NB4 (cell line): ENCODE data around the gene CFAP99.

Experiments used
- TF ChIP-seq, protein P1 (sequence below): IDR thresholded peaks from one replicate; pipeline ENCODE4 v1.5.1; 2012; ENCODE audit warnings: low read depth, low read length
- TF ChIP-seq, protein P2 (sequence below): IDR thresholded peaks from 2 replicates; pipeline ENCODE4 v1.6.1; 2011; ENCODE audit warnings: low read depth, low read length

DNA sequence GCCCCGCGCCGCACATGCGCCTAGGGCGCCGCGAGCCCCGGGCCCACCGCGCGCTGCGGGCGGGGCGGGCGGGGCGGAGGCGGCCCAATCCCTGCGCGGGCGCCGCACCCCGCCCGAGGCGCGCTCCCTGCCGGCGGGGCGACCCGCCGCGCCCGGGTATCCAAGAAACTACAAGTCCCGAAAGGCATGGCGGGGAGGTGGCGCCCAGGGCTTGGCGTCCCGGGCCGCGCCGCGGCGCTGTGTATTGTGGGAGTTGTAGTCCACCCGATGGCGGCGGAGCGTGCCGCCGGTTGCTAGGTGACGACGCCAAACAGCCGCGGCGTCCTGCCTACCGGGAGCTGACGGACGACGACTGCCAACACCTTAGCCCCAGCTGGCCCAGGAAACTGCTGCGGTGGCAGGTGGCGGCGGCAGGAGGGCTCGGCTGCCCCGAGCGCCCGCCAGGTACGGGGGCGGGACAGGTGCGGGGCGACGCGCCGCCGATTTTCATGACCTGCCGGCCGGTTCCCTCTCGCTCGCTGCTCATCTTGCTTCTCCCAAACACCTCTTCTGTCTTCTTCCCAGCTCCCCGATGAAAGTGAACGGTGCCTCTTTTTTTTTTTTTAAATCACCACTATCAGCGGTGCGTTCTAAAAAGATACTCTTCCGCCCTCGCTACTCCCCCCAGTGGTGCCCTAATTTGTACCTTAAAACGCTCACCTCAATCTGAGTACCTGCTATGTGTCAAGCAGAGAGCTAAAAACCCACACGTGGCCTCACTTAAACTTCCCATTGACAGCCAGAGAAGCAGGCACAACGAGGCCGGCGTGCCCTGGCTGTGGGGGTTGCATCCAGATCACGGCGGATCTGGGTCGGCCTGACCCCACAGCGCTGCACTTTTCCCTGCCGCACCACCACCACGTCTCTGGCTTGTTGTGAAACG, at the start of gene CFAP99:
- TF ChIP-seq, protein P1, sequence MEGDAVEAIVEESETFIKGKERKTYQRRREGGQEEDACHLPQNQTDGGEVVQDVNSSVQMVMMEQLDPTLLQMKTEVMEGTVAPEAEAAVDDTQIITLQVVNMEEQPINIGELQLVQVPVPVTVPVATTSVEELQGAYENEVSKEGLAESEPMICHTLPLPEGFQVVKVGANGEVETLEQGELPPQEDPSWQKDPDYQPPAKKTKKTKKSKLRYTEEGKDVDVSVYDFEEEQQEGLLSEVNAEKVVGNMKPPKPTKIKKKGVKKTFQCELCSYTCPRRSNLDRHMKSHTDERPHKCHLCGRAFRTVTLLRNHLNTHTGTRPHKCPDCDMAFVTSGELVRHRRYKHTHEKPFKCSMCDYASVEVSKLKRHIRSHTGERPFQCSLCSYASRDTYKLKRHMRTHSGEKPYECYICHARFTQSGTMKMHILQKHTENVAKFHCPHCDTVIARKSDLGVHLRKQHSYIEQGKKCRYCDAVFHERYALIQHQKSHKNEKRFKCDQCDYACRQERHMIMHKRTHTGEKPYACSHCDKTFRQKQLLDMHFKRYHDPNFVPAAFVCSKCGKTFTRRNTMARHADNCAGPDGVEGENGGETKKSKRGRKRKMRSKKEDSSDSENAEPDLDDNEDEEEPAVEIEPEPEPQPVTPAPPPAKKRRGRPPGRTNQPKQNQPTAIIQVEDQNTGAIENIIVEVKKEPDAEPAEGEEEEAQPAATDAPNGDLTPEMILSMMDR, result peak; percentile 35
- TF ChIP-seq, protein P2, sequence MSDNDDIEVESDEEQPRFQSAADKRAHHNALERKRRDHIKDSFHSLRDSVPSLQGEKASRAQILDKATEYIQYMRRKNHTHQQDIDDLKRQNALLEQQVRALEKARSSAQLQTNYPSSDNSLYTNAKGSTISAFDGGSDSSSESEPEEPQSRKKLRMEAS, result no peak; the same call in 1 of the 2 replicates
